HepG2 (cell line): ENCODE measurements around the gene TUBB4B. TPM values are rescaled to one million over a fixed set of nuclear protein-coding genes. Genes with fewer than 3 reads are reported as not detected.

Source experiments
- CREM ChIP-seq, 2 experiments: sonication (generic) in 1 of 2; formaldehyde crosslinking in 1 of 2; IDR thresholded peaks; 2 replicates each; pipeline versions ENCODE4 v1.4.0 to v1.6.1; 2016 to 2020; ENCODE audit warnings: antibody characterized with exemption in 1 of 2, mild to moderate bottlenecking in 1 of 2, missing genetic modification reagents in 1 of 2
- GABPB1 ChIP-seq: IDR thresholded peaks from 2 replicates; pipeline ENCODE4 v1.6.1; 2016; ENCODE audit warnings: mild to moderate bottlenecking, missing genetic modification reagents, moderate library complexity, missing compliant biosample characterization
- GTF3A ChIP-seq: sonication (generic); formaldehyde crosslinking; conservative IDR thresholded peaks from 2 replicates; pipeline ENCODE4 v1.4.0; 2020; ENCODE audit warnings: mild to moderate bottlenecking, missing genetic modification reagents
- HNRNPH1 ChIP-seq: fragments of 200-400 bp; formaldehyde crosslinking; optimal IDR thresholded peaks from 2 replicates; pipeline ENCODE3; 2017; ENCODE audit warnings: mild to moderate bottlenecking, low read depth, low read length
- IKZF1 ChIP-seq: fragments of 450-650 bp; IDR thresholded peaks from 2 replicates; pipeline ENCODE4 v1.7.1; 2016
- KDM6A ChIP-seq: IDR thresholded peaks from 2 replicates; pipeline ENCODE4 v1.6.1; 2016; ENCODE audit warnings: low read depth
- KLF12 ChIP-seq: sonication (generic); formaldehyde crosslinking; IDR thresholded peaks from 2 replicates; pipeline ENCODE4 v1.4.0; 2020; ENCODE audit warnings: missing genetic modification reagents, borderline replicate concordance
- MED13 ChIP-seq: sonication (generic); formaldehyde crosslinking; IDR thresholded peaks from 2 replicates; pipeline ENCODE4 v1.5.0; 2020; ENCODE audit warnings: missing genetic modification reagents
- PHF21A ChIP-seq: sonication (generic); formaldehyde crosslinking; IDR thresholded peaks from 2 replicates; pipeline ENCODE4 v1.5.0; 2020; ENCODE audit warnings: mild to moderate bottlenecking, missing genetic modification reagents
- SMAD9 ChIP-seq: sonication (generic); formaldehyde crosslinking; IDR thresholded peaks from 2 replicates; pipeline ENCODE4 v1.5.1; 2020; ENCODE audit warnings: mild to moderate bottlenecking, missing genetic modification reagents
- TSC22D2 ChIP-seq: sonication (generic); formaldehyde crosslinking; IDR thresholded peaks from 2 replicates; pipeline ENCODE4 v1.5.1; 2020; ENCODE audit warnings: missing genetic modification reagents, mild to moderate bottlenecking, borderline replicate concordance
- ZBTB7B ChIP-seq: sonication (generic); formaldehyde crosslinking; IDR thresholded peaks from 2 replicates; pipeline ENCODE4 v1.4.0; 2020; ENCODE audit warnings: missing genetic modification reagents
- ZBTB8A ChIP-seq: sonication (generic); formaldehyde crosslinking; IDR thresholded peaks from 2 replicates; pipeline ENCODE4 v1.4.0; 2020; ENCODE audit warnings: mild to moderate bottlenecking, low read depth, missing genetic modification reagents, borderline replicate concordance
- ZIK1 ChIP-seq: sonication (generic); formaldehyde crosslinking; IDR thresholded peaks from 2 replicates; pipeline ENCODE4 v1.5.0; 2020; ENCODE audit warnings: mild to moderate bottlenecking, low read depth, missing genetic modification reagents, borderline replicate concordance
- ZMYM3 ChIP-seq: sonication (generic); formaldehyde crosslinking; IDR thresholded peaks from 2 replicates; pipeline ENCODE4 v1.5.1; 2020; ENCODE audit warnings: mild to moderate bottlenecking, missing genetic modification reagents
- ZNF10 ChIP-seq: sonication (generic); formaldehyde crosslinking; IDR thresholded peaks from 2 replicates; pipeline ENCODE4 v1.4.0; 2020; ENCODE audit warnings: mild to moderate bottlenecking, low read depth, missing genetic modification reagents, borderline replicate concordance
- ZNF224 ChIP-seq: sonication (generic); formaldehyde crosslinking; IDR thresholded peaks from 2 replicates; pipeline ENCODE4 v1.5.0; 2020; ENCODE audit warnings: mild to moderate bottlenecking, missing genetic modification reagents
- ZNF335 ChIP-seq: sonication (generic); formaldehyde crosslinking; IDR thresholded peaks from 2 replicates; pipeline ENCODE4 v1.4.0; 2020; ENCODE audit warnings: missing genetic modification reagents
- ZNF546 ChIP-seq: sonication (generic); formaldehyde crosslinking; conservative IDR thresholded peaks from 2 replicates; pipeline ENCODE4 v1.8.1; 2023; ENCODE audit warnings: mild to moderate bottlenecking, missing genetic modification reagents
- ZNF549 ChIP-seq: sonication (generic); formaldehyde crosslinking; IDR thresholded peaks from 2 replicates; pipeline ENCODE4 v1.5.0; 2020; ENCODE audit warnings: missing genetic modification reagents
- ZNF558 ChIP-seq: sonication (generic); formaldehyde crosslinking; IDR thresholded peaks from 2 replicates; pipeline ENCODE4 v1.9.0; 2022; ENCODE audit warnings: mild to moderate bottlenecking, missing genetic modification reagents, borderline replicate concordance
- ZNF75D ChIP-seq: sonication (generic); formaldehyde crosslinking; IDR thresholded peaks from 2 replicates; pipeline ENCODE4 v1.8.1; 2023; ENCODE audit warnings: missing genetic modification reagents, mild to moderate bottlenecking, borderline replicate concordance
- polyA plus RNA-seq, 8 experiments: library from polyadenylated mRNA; depleted of rRNA in 3 of 8; stranded (reverse) in 7 of 8; unstranded in 1 of 8; fragments of >200 nt; fragmentation: Illumina TruSeq in 4 of 8; extraction: Trizol in 4 of 8; gene quantifications; 2 replicates each; pipeline versions ENCODE4 v1.2.1 to v1.2.3, GENCODE V29; 2011 to 2016; ENCODE audit warnings: low read depth in 4 of 8, missing spikeins in 1 of 8, mixed read lengths in 1 of 8; ENCODE audit not compliant: insufficient read depth in 1 of 8
- total RNA-seq, 5 experiments: library from RNA; depleted of rRNA; stranded (reverse); fragments of >200 nt; fragmentation: Illumina TruSeq; extraction: Trizol; gene quantifications; 2 replicates each; pipeline ENCODE4 v1.2.3, GENCODE V29; 2016; ENCODE audit warnings: low read depth in 1 of 5
- TF ChIP-seq, protein P1 (sequence below): IDR thresholded peaks from 2 replicates; pipeline ENCODE4 v1.6.1; 2012; ENCODE audit warnings: low read depth, low read length, improper control_type of control experiment
- TF ChIP-seq, protein P2 (sequence below): sonication (generic); formaldehyde crosslinking; IDR thresholded peaks from 2 replicates; pipeline ENCODE4 v1.4.0; 2020; ENCODE audit warnings: mild to moderate bottlenecking, missing genetic modification reagents
- TF ChIP-seq, protein P3 (sequence below): sonication (generic); formaldehyde crosslinking; IDR thresholded peaks from 2 replicates; pipeline ENCODE4 v1.8.0; 2022; ENCODE audit warnings: missing genetic modification reagents, low read depth, mild to moderate bottlenecking, borderline replicate concordance
- TF ChIP-seq, protein P4 (sequence below): sonication (generic); formaldehyde crosslinking; IDR thresholded peaks from 2 replicates; pipeline ENCODE4 v1.9.0; 2022; ENCODE audit warnings: missing genetic modification reagents, mild to moderate bottlenecking, borderline replicate concordance
- TF ChIP-seq, protein P5 (sequence below): sonication (generic); formaldehyde crosslinking; IDR thresholded peaks from 2 replicates; pipeline ENCODE4 v1.8.0; 2022; ENCODE audit warnings: mild to moderate bottlenecking, missing genetic modification reagents, moderate library complexity

TUBB4B gene
- total and polyA plus RNA-seq, 2 of the 13 experiments (the other 11 are each of a cell fraction or from before 2014, with no cell fraction given): 182 to 412 TPM

GRCh38 chr9:137218754-137219271 lies 22.3 kb upstream of the TUBB4B start (continued):
- TF ChIP-seq TSC22D2 (CRISPR knock-in tag): no peak
- peak; percentile 39; the same call in 1 of the 2 replicates for TF ChIP-seq ZBTB7B (CRISPR knock-in tag)
- no peak for TF ChIP-seq ZNF75D
- no peak for TF ChIP-seq GTF3A
- TF ChIP-seq ZIK1: no peak
- no peak for TF ChIP-seq HNRNPH1
- TF ChIP-seq, protein P1, sequence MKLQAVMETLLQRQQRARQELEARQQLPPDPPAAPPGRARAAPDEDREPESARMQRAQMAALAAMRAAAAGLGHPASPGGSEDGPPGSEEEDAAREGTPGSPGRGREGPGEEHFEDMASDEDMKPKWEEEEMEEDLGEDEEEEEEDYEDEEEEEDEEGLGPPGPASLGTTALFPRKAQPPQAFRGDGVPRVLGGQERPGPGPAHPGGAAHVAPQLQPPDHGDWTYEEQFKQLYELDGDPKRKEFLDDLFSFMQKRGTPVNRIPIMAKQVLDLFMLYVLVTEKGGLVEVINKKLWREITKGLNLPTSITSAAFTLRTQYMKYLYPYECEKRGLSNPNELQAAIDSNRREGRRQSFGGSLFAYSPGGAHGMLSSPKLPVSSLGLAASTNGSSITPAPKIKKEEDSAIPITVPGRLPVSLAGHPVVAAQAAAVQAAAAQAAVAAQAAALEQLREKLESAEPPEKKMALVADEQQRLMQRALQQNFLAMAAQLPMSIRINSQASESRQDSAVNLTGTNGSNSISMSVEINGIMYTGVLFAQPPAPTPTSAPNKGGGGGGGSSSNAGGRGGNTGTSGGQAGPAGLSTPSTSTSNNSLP: no peak
- TF ChIP-seq KDM6A (CRISPR knock-in tag): no peak
- TF ChIP-seq KLF12 (CRISPR knock-in tag): no peak
- TF ChIP-seq CREM (IDR thresholded peaks at IDR 0.05): no peak
- TF ChIP-seq CREM (CRISPR knock-in tag; IDR thresholded peaks at IDR 0.05): no peak
- TF ChIP-seq, protein P2, sequence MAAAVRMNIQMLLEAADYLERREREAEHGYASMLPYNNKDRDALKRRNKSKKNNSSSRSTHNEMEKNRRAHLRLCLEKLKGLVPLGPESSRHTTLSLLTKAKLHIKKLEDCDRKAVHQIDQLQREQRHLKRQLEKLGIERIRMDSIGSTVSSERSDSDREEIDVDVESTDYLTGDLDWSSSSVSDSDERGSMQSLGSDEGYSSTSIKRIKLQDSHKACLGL (CRISPR knock-in tag): no peak
- TF ChIP-seq ZBTB8A (CRISPR knock-in tag): no peak
- TF ChIP-seq, protein P3, sequence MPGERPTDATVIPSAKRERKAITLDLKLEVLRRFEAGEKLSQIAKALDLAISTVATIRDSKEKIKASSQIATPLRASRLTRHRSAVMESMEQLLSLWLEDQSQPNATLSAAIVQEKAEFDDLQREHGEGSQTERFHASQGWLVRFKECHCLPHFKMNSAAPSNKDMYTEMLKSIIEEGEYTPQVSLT (CRISPR knock-in tag): no peak
- TF ChIP-seq ZNF10: no peak
- peak; percentile 41; the same call in 1 of the 2 replicates for TF ChIP-seq GABPB1 (CRISPR knock-in tag)
- TF ChIP-seq MED13 (CRISPR knock-in tag): no peak
- TF ChIP-seq ZMYM3 (CRISPR knock-in tag): no peak
- no peak for TF ChIP-seq IKZF1
- TF ChIP-seq, protein P4, sequence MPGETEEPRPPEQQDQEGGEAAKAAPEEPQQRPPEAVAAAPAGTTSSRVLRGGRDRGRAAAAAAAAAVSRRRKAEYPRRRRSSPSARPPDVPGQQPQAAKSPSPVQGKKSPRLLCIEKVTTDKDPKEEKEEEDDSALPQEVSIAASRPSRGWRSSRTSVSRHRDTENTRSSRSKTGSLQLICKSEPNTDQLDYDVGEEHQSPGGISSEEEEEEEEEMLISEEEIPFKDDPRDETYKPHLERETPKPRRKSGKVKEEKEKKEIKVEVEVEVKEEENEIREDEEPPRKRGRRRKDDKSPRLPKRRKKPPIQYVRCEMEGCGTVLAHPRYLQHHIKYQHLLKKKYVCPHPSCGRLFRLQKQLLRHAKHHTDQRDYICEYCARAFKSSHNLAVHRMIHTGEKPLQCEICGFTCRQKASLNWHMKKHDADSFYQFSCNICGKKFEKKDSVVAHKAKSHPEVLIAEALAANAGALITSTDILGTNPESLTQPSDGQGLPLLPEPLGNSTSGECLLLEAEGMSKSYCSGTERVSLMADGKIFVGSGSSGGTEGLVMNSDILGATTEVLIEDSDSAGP: no peak
- no peak for TF ChIP-seq ZNF549 (CRISPR knock-in tag)
- TF ChIP-seq ZNF546: 0 out of 2 replicates have a peak, but pooled peaks have one; percentile 60
- TF ChIP-seq, protein P5, sequence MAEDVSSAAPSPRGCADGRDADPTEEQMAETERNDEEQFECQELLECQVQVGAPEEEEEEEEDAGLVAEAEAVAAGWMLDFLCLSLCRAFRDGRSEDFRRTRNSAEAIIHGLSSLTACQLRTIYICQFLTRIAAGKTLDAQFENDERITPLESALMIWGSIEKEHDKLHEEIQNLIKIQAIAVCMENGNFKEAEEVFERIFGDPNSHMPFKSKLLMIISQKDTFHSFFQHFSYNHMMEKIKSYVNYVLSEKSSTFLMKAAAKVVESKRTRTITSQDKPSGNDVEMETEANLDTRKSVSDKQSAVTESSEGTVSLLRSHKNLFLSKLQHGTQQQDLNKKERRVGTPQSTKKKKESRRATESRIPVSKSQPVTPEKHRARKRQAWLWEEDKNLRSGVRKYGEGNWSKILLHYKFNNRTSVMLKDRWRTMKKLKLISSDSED (CRISPR knock-in tag): 0 out of 2 replicates have a peak, but pooled peaks have one; percentile 23
- TF ChIP-seq SMAD9 (CRISPR knock-in tag): no peak
- TF ChIP-seq ZNF335 (CRISPR knock-in tag): 0 out of 2 replicates have a peak, but pooled peaks have one; percentile 60
- TF ChIP-seq PHF21A (CRISPR knock-in tag): no peak
- TF ChIP-seq ZNF558: no peak
- TF ChIP-seq ZNF224 (CRISPR knock-in tag): peak; percentile 64; the same call in 1 of the 2 replicates
